ENCODE data around the gene SEC14L1.
"Not testable (repeated sequence)": the region's sequence is repeated elsewhere in the genome, so short reads cannot be mapped to it uniquely, and the experiment has no call there.

The SEC14L1 gene

DNA sequence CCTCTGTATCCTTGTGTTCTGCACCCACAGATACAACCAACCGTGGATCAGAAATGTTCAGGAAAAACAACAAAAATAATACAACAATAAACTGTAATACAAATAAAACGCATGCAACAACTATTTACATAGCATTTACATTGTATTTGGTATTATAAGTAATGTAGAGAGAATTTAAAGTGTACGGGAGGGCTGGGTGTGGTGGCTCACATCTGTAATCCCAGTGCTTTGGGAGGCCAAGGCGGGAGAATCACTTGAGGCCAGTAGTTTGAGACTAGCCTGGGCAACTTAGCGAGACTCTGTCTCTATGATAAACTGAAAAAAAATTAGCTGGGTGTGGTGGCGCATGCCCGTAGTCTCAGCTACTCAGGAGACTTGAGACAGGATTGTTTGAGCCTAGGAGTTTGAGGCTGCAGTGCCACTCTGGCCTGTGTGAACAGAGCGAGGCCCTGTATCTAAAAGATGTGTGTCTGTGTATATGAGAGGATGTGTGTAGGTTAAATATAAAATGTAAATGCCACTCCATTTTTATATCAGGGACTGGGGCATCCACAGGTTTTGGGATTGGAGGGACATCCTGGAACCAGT is 13.3 kb downstream of the SEC14L1 start:
- H3K27ac ChIP-seq = no peak overlapping the region
- H3K4me3 ChIP-seq (IDR thresholded peaks at IDR 0.05; ENCODE audit: insufficient read depth, low read depth, low read length) = no peak overlapping the region
- TF ChIP-seq, protein P1, sequence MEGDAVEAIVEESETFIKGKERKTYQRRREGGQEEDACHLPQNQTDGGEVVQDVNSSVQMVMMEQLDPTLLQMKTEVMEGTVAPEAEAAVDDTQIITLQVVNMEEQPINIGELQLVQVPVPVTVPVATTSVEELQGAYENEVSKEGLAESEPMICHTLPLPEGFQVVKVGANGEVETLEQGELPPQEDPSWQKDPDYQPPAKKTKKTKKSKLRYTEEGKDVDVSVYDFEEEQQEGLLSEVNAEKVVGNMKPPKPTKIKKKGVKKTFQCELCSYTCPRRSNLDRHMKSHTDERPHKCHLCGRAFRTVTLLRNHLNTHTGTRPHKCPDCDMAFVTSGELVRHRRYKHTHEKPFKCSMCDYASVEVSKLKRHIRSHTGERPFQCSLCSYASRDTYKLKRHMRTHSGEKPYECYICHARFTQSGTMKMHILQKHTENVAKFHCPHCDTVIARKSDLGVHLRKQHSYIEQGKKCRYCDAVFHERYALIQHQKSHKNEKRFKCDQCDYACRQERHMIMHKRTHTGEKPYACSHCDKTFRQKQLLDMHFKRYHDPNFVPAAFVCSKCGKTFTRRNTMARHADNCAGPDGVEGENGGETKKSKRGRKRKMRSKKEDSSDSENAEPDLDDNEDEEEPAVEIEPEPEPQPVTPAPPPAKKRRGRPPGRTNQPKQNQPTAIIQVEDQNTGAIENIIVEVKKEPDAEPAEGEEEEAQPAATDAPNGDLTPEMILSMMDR (conservative IDR thresholded peaks at IDR 0.05; ENCODE audit: low read depth, low read length) = no peak
- H3K27me3 ChIP-seq (ENCODE audit: insufficient read depth, low read depth) = no peaks in the 10 kb centered on the region
- H3K4me1 ChIP-seq (ENCODE audit: low read depth, poor library complexity, severe bottlenecking) = peaks cover 5% of the 10 kb centered on the region
- H4K20me1 ChIP-seq (ENCODE audit: insufficient read depth) = no peaks in the 10 kb centered on the region; the same call in 1 of the 2 replicates
- H3K9ac ChIP-seq = no peak overlapping the region
- peaks cover 55% of the 10 kb centered on the region for H3K79me2 ChIP-seq (ENCODE audit: insufficient read depth, low read depth)
- H3K36me3 ChIP-seq (ENCODE audit: insufficient read depth) = no peaks in the 10 kb centered on the region; the same call in 1 of the 2 replicates
- no peak overlapping the region for H3K4me2 ChIP-seq
- H2AFZ ChIP-seq (ENCODE audit: low read depth) = no peak overlapping the region

DNA sequence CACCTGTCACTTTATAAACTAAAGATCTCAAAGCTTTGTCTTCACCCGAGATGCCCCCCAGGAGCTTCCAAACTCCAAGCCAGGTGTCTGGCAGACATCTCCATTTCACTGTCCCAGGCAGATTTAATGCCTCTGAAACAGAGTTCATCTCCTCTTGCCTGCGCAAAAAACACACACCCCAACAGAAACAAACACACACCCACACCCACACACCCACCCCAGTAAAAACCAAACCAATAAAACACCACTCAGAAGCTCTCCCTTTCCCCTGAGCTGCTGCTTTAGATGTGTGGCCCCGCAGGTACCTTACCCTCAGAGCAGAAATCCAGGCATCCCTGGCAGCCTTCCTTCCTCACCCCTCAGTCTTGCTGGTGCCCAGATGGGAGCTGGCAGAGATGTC is 14.4 kb downstream of the SEC14L1 start:
- no peaks in the 10 kb centered on the region for H3K36me3 ChIP-seq (ENCODE audit: insufficient read depth)
- no peak overlapping the region for H3K9ac ChIP-seq
- peaks cover 50% of the 10 kb centered on the region for H3K79me2 ChIP-seq (ENCODE audit: insufficient read depth, low read depth)
- H3K4me3 ChIP-seq (IDR thresholded peaks at IDR 0.05; ENCODE audit: insufficient read depth, low read depth, low read length) = no peak overlapping the region
- no peak overlapping the region for H3K4me2 ChIP-seq
- TF ChIP-seq, protein P1 (conservative IDR thresholded peaks at IDR 0.05; ENCODE audit: low read depth, low read length) = no peak
- no peak overlapping the region for H2AFZ ChIP-seq (ENCODE audit: low read depth)
- no peaks in the 10 kb centered on the region; the same call in 1 of the 2 replicates for H4K20me1 ChIP-seq (ENCODE audit: insufficient read depth)
- no peaks in the 10 kb centered on the region for H3K27me3 ChIP-seq (ENCODE audit: insufficient read depth, low read depth)
- no peak overlapping the region for H3K27ac ChIP-seq
- H3K4me1 ChIP-seq (ENCODE audit: low read depth, poor library complexity, severe bottlenecking) = peaks cover 13% of the 10 kb centered on the region

DNA sequence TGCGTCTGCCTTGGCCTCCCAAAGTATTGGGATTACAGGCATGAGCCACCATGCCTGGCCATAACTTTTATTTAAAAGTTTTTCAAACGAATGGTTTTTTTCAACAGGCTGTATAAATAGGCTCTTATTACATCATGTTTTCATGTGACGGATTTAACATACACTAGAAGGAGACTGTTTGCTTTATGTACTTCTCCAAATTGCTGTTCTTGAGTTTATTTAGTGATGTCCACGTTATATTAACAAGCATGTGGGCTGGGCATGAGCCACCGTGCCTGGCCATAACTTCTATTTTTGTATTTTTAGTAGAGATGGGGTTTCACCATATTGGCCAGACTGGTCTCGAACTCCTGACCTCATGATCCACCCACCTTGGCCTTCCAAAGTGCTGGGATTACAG is 17.0 kb downstream of the SEC14L1 start:
- not testable (repeated sequence) for H3K27me3 ChIP-seq (ENCODE audit: insufficient read depth, low read depth); H3K4me2 ChIP-seq; H3K36me3 ChIP-seq (ENCODE audit: insufficient read depth); H2AFZ ChIP-seq (ENCODE audit: low read depth); H3K9ac ChIP-seq; H3K27ac ChIP-seq; H3K4me3 ChIP-seq (IDR thresholded peaks at IDR 0.05; ENCODE audit: insufficient read depth, low read depth, low read length); H4K20me1 ChIP-seq (ENCODE audit: insufficient read depth)
- peaks cover 39% of the 10 kb centered on the region for H3K79me2 ChIP-seq (ENCODE audit: insufficient read depth, low read depth)
- peaks cover 22% of the 10 kb centered on the region for H3K4me1 ChIP-seq (ENCODE audit: low read depth, poor library complexity, severe bottlenecking)

DNA sequence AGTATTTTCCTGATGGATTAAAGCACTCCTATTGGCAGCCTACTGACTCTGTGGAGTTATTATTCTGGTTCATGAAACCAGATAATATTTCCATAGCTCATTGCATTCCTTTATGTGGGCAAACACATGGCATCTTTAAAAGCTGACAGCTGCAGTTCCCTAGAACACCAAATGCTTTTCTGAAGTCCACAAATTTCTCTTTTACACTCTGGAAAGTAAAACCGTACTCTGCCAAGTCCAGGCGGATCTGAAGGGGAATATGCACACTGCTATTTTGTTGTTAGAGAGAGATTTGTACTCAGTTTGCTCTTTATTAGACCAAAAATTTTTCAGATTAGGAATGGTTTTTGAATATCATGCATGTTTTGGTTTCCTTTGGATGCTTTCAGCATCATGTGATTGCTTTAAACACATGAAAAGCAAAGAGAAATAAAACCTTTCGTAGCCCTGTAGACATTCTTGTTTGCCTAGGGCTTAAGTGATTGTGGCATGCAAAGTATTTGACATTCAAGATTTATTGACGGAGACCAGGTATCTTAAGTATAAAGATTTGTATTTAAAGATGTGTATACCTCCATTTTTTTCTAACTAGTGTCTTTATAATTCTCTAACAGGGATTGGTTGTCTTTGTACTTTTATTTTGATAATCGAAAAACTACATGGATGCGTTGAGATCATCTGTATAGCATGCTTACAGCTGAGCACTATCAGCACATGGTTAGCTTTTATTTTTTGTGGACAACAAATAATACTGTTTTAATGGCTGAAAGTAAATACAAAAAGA is 19.5 kb downstream of the SEC14L1 start:
- H3K4me2 ChIP-seq = no peak overlapping the region
- H3K4me1 ChIP-seq (ENCODE audit: low read depth, poor library complexity, severe bottlenecking) = peaks cover 23% of the 10 kb centered on the region
- TF ChIP-seq, protein P1 (conservative IDR thresholded peaks at IDR 0.05; ENCODE audit: low read depth, low read length) = no peak
- H2AFZ ChIP-seq (ENCODE audit: low read depth) = no peak overlapping the region
- no peaks in the 10 kb centered on the region for H3K36me3 ChIP-seq (ENCODE audit: insufficient read depth)
- H3K79me2 ChIP-seq (ENCODE audit: insufficient read depth, low read depth) = peaks cover 39% of the 10 kb centered on the region
- no peak overlapping the region for H3K27ac ChIP-seq
- H3K27me3 ChIP-seq (ENCODE audit: insufficient read depth, low read depth) = no peaks in the 10 kb centered on the region
- H3K9ac ChIP-seq = no peak overlapping the region
- peaks cover 4% of the 10 kb centered on the region; the same call in 1 of the 2 replicates for H4K20me1 ChIP-seq (ENCODE audit: insufficient read depth)
- no peak overlapping the region for H3K4me3 ChIP-seq (IDR thresholded peaks at IDR 0.05; ENCODE audit: insufficient read depth, low read depth, low read length)
